ENCODE results near the gene NFE2L1.
A peak's percentile ranks its signal among the peaks of the same experiment; 100 is the strongest.

DNA sequence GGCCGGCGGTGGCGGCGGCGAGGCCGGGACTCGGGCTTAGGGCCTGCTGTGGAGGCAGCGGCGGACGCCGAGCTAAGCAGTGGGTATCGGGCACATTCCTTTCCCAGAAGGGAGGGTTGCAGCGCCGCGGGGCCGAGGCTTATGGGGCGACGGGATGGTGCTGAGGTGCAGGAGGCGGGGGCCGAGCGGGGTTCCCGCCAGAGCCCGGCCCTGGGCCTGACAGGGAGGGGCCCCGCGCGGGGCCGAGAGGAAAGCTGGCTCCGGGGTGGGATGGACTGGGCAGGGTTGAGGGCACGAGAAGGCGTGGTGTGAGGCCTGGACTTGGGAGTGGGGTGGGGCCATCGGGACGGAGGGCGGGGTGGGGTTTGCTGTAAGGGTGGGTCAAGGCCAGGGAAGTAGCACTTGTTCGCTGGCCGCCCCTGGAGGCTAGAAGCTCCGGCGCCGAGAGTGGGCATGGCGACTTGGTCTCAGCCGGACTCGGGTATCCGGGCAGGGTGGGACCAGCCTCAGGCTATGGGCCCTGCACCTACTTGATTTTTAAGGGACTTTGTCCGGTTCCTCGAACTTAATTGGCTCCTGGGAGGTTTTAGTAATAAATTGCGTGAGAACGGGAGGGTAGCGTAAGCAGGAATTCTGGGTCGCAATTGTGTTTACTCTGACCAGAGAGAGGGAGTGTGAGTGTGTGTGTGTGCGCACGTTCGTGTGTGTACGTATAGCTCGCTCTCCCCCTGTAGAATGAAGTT, 396 bp downstream of the NFE2L1 start:
- TF ChIP-seq POLR2A (IDR thresholded peaks at IDR 0.05; ENCODE audit: low read depth, low read length) (peak; percentile 61), POLR2AphosphoS5 (IDR thresholded peaks at IDR 0.05; ENCODE audit: low read depth, low read length) (peak; percentile 76), TAF1 (IDR thresholded peaks at IDR 0.05; ENCODE audit: borderline replicate concordance, low read depth, low read length) (no peak; the same call in 1 of the 2 replicates)
